ENCODE data around the gene NGRN. TPM values are rescaled to one million over a fixed set of nuclear protein-coding genes. Genes with fewer than 3 reads are reported as not detected.
"Not testable (repeated sequence)": the region's sequence is repeated elsewhere in the genome, so short reads cannot be mapped to it uniquely, and the experiment has no call there.

Gene NGRN
- total RNA-seq, 1 donor from 2014 or later, result 46.0 TPM

DNA sequence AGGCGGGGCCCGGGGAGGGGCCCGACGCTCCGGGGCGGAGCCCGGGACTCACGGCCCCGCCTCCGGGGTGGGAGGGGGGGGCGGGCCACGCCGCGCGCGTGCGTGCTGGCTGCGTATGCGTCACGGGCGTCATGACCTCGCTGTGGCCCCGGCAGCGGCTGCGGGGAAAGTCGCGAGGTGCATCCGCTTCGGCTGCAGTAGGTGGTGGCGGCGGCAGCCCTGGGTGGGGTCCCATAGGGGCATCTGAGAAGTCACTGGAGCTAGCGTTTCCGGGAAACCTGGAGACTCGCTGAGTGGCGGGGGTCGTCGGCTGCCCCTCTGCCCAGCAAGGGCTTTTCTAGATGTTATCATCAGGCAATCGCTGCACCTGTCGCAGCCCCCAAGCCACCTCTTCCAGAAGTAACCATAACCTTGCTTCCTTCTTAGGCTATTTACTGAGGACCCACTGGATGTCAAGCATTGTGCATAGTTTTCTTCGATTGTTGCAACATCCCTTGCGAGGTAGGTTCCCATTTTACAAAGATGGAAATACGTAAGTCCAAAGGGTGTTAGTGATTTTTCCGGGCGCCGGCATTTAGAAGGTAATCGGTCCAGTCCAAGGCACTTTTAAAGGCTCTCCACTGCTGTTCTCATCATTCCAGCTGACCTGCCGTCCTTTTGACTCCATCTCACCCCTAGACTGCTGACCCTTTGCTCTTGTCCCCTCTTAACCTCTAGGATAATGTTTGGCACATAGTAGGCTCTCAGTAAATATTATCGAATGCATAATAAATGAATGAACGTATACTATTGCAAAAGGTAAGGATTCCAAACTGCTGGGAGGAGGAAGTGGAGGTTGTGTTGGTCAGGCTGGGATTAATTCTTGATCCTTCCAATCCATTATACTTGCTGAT is 31.1 kb upstream of the NGRN start, which contains the start of gene GDPGP1:
GDPGP1 (plus strand) TSS at position 114 of the 893 bp plus-strand sequence. CDS start 6,700 bp downstream, outside the sequence.
- DNase-seq (ENCODE audit: low read depth in 2 of 2), result peak in 1 of 2 donors; percentile 87

DNA sequence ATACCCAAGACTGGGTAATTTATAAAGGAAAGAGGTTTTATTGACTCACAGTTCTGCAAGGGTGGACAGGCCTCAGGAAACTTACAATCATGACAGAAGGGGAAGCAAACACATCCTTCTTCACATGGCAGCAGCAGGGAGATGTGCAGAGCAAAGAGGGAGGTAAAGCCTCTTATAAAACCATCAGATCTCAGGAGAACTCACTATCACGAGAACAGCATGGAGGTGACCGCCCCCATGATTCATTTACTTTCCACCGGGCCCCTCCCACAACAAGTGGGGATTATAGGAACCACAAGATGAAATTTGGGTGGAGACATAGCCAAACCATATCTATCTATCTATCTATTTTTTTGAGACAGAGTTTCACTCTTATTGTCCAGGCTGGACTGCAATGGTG is 26.1 kb upstream of the NGRN start:
- no peak for DNase-seq (ENCODE audit: low read depth in 2 of 2)

DNA sequence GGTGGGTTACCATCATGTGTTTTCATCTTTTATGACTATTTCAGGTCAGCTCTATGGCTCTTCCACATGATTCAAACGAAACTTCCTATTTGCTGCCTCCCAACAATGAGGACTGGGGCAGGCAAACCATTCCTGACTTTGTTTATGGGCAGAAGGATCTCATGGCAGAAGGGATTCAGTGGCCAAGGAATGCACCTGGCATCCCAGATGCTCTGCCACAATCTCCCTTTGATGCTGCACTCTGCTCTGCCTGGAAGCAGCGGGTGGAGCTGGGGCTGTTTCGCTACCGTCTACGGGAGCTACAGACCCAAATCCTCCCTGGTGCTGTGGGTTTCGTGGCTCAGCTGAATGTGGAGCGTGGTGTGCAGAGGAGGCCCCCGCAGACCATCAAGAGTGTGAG is 24.6 kb upstream of the NGRN start:
- DNase-seq (ENCODE audit: low read depth in 2 of 2), result no peak

DNA sequence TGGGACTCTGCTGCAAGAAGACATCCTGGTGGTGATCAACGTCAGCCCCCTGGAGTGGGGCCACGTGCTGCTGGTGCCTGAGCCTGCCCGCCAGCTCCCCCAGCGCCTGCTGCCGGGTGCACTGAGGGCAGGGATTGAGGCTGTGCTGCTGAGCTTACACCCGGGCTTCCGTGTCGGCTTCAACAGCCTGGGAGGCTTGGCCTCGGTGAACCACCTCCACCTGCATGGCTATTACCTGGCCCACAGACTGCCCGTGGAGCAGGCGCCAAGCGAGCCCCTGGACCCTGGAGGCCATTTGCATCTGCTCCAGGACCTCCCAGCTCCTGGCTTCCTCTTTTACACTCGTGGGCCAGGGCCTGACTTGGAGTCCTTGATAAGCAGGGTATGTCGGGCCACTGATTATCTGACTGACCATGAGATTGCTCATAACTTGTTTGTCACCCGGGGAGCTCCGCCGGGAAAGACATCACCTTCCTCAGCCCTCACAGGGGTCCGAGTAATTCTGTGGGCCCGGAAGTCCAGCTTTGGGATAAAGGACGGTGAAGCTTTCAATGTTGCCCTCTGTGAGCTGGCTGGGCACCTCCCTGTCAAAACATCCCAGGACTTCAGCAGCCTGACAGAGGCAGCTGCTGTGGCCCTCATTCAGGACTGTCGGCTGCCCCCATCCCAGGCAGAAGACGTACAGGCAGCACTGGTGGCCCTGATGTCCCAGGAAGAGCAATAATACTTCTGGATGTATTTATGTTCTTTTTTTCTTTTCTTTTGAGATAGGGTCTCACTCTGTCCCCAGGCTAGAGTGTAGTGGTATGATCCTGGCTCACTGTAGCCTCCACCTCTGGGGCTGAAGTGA is 23.9 kb upstream of the NGRN start:
- DNase-seq (ENCODE audit: low read depth in 2 of 2), result no peak

DNA sequence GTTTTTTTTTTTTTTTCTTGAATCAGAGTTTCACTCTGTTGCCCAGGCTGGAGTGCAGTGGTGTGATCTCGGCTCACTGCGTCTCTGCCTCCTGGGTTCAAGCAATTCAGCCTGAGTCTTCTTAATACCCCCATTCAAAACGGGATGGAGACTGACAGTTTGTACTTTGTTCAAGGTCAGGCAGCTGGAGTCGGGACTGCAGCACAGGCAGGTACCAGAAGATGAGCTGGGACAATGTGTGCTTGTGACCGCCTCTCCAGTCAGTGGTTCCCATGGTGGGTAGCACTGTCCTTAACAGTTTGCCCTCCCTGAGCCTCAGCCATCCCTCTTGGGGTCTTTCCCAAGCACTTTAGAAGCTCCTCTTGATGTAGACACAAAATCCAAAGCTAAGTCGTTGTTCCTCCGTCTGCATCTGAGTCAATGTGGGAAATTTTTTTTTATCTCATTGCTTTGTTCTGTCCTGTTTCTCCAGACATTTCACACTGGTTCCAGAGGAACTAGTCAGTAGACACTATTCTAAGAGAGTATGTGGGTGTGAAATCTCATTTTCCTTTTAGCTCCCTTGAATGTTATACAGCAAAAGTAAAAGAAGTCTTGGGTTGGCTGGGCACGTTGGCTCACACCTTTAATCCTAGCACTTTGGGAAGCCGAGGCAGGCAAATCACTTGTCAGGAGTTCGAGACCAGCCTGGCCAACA is 21.4 kb upstream of the NGRN start:
- no peak for DNase-seq (ENCODE audit: low read depth in 2 of 2)

DNA sequence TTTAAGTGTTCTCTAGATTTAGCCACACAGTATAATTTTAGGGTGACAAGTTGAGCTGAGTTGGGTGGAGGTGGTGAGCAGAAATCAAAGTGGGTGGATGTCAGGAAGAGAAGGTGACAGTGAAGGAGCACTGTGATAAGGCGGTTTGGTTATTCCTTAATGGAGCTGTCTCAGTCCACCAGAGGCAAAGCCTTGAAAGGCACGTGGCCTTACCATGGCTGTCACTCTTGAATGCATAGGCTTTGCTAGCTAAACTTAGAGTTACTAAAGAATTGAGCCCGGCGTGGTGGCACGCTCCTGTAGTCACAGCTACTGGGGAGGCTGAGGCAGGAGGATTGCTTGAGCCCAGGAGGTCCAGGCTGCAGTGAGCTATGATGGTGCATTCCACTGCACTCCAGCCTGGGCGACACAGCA is 16.7 kb upstream of the NGRN start:
- DNase-seq (ENCODE audit: low read depth in 2 of 2), result no peak

DNA sequence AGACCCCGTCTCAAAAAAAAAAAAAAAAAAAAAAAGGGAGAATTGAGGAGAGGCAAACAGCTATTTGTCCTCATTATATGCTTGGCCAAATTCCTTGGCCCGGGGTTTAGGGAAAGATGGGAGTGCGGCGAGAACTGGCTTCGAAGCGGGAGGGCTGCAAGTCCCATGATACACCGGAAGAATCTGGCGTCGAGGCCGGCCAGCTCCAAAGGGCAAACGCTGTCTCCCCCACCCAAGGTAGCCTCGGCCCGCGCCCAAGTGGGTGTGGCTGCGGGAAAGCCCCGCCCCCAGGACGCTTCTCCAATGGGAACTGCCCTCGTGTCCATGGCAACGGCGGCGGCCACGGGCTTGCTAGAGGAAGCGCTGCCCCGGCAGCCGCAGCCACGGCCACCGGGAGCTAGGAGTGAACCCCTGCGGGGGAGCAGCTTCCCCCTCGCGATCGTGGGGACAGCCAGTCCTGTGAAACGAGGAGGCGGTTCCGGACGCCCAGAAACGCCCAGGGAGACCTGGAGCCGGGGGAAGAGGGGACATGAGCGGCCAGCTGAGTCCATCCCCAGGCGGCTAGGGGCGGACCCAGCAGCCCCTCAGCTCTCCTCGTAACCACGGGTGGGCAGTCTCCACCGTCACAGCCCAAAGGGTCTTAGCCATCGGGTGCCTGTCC is 16.1 kb upstream of the NGRN start, which contains the start of gene TTLL13:
TTLL13 (plus strand) TSS at position 354 of the 661 bp plus-strand sequence. CDS start 1,075 bp downstream, outside the sequence.
- DNase-seq (ENCODE audit: low read depth in 2 of 2), result peak; percentile 69 to 93

DNA sequence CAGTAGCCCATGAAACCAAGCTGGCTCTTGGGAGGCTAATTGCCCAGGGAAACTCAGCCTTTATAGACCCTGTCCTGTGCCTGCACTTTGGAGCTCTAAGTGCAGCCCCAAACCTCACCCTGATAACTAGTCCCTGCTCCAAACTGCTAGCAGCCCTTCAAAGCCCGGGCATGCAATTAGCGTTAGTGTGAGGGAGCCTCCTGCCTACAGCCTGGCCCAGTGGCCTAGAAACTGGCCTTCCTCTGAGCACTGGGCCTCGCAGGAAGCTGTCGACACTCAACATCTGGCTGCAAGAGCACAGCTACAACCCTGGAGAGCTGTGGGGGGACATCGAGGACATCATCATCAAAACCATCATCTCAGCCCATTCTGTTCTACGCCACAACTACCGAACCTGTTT is 7.7 kb upstream of the NGRN start:
- no peak for DNase-seq (ENCODE audit: low read depth in 2 of 2)

DNA sequence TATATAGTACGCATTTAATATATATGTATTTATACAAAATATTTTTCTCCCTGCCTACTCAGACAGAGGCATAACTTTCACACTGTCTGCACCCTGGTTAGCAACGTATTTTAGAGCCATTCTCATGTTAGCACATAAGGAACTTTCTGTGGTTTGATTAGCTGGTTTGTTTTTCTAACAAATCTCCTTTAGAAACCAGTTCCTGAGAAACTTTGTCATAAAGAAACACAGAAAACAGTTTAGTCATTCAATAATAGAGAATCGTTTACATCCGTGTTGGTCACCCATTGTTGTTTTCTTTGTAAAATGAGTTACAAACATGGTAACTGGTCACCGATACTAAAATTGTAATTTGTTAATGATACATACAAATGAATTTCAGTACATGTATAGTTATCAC is 5.9 kb upstream of the NGRN start:
- DNase-seq (ENCODE audit: low read depth in 2 of 2), result peak in 1 of 2 donors; percentile 80

DNA sequence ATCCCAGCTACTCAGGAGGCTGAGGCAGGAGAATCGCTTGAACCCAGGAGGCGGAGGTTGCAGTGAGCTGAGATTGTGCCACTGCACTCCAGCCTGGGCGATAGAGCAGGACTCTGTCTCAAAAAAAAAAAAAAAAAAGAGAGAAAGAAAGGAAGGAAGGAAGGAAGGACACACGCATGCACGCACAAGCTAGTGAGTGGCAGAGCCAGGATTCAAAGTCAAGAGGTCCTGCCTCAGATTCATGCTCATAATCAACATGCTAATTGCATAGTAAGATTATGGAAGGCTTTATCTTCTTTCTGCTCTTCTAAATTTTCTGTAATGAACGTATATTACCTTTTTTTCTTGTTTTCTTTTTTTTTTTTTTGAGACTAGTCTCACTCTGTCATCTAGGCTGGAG is 4.7 kb upstream of the NGRN start:
- peak; percentile 60 to 76 for DNase-seq (ENCODE audit: low read depth in 2 of 2)

DNA sequence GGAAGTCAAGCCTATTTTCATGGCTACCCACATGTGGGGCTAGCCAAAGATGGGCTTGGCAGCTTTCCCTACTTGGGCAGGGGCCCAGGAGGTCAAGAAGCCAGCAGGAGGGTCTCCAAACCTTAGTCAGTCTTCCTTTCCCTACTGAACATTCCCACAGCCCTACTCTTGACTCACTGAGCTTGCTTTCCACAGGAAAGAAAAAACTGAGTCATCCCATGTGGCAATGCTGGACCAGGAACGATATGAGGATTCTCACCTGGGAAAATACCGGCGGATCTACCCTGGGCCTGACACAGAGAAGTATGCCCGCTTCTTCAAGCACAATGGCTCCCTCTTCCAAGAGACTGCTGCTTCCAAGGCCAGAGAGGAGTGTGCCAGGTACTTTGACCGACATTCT is 3.7 kb upstream of the NGRN start:
- peak; percentile 89 to 96 for DNase-seq (ENCODE audit: low read depth in 2 of 2)

DNA sequence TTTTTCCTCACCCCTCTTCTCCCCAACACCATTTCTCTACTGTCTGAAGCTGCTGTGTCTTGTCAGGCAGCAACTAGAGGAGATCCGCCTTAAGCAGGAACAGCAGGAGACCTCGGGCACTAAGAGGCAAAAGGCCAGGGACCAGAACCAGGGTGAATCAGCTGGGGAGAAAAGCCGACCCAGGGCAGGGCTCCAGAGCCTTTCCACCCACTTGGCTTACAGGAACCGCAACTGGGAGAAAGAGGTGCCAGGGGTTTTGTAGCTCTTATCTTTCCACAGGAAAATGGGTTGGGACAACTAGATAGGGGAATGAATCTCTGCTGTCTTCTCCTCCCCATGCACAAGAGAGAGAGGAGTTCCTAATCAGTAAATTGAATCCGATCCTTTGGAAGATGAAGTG is 3.0 kb upstream of the NGRN start:
- peak in 1 of 2 donors; percentile 22 for DNase-seq (ENCODE audit: low read depth in 2 of 2)

DNA sequence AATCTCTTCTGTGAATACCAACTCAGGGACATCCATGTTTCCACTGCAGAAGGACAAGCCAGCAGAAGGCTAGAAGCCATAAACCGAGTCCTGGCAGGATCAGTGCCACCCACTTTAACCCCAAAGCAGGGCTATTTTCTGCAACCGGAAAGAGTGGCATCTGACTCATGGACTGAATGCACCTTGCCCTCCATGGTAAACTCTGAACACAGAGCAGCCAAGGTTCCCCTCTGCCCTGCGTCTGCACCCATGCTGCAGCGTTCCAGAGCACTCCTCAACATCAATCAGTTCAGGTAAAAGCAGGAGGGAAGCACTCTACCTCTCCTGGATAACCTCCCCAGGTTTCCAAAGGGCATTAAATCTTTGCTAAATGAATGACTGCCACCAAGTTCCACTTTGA is 801 bp upstream of the NGRN start:
- peak in 1 of 2 donors; percentile 74 for DNase-seq (ENCODE audit: low read depth in 2 of 2)

DNA sequence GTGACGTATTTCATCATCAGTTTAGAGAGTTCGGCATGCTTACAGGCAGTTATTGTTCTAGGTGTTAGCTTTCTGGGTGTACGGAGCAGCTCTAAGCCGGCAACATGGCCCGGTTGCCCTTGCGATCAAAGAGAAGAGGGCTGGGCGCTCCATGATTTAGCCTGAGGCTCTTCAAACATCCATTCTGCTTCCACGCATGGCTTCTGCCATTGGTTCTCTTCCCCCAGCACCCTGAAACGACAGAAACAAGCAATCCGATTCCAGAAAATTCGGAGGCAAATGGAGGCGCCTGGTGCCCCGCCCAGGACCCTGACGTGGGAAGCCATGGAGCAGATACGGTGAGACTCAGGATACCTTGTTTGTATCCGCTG is 574 bp downstream of the NGRN start:
- DNase-seq (ENCODE audit: low read depth in 2 of 2), result peak in 1 of 2 donors; percentile 55

DNA sequence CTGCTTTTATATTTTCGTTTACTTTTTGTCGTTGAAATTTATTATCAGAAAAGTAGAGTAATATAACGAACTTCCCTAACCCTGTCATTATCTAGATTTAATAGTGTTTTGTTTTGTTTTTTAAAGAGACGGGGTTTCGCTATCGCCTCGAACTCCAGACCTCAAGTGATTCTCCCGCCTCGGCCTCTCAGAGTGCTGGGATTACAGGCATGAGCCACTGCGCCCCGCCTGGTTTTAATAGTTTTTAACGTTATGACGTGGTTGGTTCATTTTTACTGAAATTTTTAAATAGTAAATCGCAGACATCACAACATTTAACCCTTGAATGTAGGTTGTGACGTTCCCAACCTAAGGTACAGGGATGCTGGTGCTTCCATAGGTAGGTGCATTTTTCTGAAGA is 1.0 kb downstream of the NGRN start:
- peak in 1 of 2 donors; percentile 51 for DNase-seq (ENCODE audit: low read depth in 2 of 2)

DNA sequence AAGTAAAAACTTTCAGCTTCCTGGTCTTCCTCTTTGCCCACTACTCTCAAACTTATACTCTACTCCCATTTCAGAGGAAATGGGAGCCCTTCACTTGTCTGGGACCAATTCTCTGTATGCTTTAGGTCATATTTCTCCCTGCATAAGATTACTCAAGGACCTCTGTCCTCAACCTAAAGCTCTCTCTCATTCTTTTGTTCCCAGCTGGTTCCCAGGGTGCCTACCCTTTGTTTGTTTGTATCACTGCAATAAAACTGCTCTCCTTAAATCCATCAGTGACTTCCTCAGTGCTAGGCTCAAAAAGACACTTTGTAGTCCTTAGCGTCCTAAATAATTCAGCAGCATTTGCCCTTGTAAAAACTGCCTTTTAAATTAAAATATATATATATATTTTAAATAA is 2.9 kb downstream of the NGRN start:
- no peak for DNase-seq (ENCODE audit: low read depth in 2 of 2)

DNA sequence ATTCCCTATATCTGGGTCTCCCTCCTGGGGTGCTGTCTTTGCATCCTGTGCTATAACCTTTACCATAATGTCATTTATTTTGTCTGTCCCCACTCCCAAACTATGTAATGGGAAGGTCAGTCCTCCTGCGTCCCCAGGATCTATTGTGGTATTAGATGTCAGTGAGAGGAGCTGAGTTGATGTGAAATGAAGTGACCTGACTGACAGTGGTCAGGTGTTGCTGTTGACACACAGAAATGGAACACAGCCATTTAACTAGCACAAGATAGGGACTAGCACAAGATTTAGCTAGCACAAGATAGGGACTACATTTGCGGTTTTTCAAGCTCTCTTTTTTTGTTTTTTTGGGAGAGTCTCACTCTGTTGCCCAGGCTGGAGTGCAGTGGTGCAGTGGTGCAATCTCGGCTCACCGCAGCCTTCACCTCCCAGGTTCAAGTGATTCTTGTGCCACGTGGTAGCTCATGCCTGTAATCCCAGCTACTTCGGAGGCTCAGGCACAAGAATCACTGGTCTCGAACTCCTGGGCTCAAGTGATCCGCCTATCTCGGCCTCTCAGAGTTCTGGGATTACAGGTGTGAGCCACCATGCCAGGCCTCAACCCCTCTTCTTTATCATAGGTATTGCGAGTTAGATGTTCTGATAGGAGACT is 5.2 kb downstream of the NGRN start:
- no peak for DNase-seq (ENCODE audit: low read depth in 2 of 2)

DNA sequence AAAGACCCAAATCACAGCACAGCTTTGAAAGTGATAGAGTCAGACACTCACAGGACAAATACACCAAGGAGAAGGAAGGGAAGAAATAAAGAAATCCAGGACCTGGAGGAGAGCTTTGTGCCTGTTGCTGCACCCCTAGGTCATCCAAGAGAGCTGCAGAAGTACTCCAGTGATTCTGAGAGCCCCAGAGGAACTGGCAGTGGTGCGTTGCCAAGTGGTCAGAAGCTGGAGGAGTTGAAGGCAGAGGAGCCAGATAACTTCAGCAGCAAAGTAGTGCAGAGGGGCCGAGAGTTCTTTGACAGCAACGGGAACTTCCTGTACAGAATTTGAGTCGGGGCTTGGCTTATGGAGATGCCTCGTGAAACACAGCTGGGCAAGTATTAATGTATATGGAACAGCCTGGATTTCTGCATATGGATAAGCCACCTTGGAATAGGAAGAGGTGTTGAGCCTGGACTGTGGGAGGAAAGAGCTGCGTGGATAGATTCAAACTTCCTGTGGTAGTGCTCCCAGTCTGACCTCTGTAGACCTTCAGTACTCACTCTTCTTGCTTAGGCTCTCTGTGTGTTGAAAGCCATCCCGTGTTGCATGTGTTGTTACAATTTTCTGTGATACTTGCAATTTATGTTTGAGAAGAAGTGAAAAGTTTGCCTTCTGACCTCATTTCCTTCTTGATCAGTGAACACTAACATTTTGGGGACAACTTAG is 6.1 kb downstream of the NGRN start:
- no peak for DNase-seq (ENCODE audit: low read depth in 2 of 2)

DNA sequence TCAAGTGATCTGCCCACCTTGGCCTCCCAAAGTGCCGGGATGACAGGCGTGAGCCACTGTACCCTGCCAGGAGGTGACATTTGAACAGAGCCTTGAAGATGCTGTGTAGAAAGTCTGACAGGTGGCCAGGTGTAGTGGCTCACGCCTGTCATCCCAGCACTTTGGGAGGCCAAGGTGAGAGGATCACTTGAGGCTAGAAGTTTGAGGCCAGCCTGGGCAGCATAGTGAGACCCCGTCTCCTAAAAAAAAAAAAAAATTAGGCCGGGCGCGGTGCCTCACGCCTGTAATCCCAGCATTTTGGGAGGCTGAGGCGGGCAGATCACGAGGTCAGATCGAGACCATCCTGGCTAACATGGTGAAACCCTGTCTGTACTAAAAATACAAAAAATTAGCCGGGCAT is 13.0 kb downstream of the NGRN start:
- DNase-seq (ENCODE audit: low read depth in 2 of 2), result not testable (repeated sequence)

DNA sequence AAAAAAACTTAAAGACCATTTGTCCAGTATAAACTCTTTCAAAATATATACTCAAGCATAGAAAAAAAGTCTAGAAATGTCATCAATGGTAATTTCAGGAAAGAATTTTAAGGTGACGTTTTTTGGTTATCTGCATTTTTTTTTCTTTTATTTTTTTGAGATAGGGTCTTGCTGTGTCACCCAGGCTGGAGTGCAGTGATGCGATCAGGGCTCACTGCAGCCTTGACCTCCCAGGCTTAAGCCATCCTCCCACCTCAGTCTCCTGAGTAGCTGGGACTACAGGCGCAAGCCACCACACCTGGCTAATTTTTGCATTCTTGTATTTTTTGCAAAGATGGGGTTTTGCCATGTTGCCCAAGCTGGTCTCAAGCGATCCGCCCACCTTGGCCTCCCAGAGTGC is 15.3 kb downstream of the NGRN start:
- not testable (repeated sequence) for DNase-seq (ENCODE audit: low read depth in 2 of 2)

Measured in dermis microvascular lymphatic vessel endothelial cell (primary cell).